Neural crest cell (in vitro differentiated cells): ENCODE measurements around the gene VPS13D. TPM values are rescaled to one million over a fixed set of nuclear protein-coding genes. Genes with fewer than 3 reads are reported as not detected.

Source experiments
- DNase-seq: peaks from one replicate; pipeline ENCODE4 v3.0.0; 2021; ENCODE audit warnings: low read depth, mixed read lengths, low spot score
- H3K27ac Mint-ChIP-seq: one replicate; pipeline ENCODE4 v1.8.0; 2021; ENCODE audit warnings: mild to moderate bottlenecking, mixed read lengths; ENCODE audit not compliant: unreplicated experiment
- H3K27me3 Mint-ChIP-seq: 2 replicates; pipeline ENCODE4 v1.8.0; 2021; ENCODE audit warnings: low read depth, mild to moderate bottlenecking, mixed read lengths
- H3K36me3 Mint-ChIP-seq: 2 replicates; pipeline ENCODE4 v1.8.0; 2021; ENCODE audit warnings: low read depth, mild to moderate bottlenecking, mixed read lengths
- H3K4me1 Mint-ChIP-seq: 2 replicates; pipeline ENCODE4 v1.8.0; 2021; ENCODE audit warnings: mixed read lengths
- H3K4me3 Mint-ChIP-seq: one replicate; pipeline ENCODE4 v1.8.0; 2021; ENCODE audit warnings: mild to moderate bottlenecking, mixed read lengths
- H3K9me3 Mint-ChIP-seq: 2 replicates; pipeline ENCODE4 v1.8.0; 2021; ENCODE audit warnings: mixed read lengths
- total RNA-seq: library from RNA; stranded (reverse); gene quantifications from 2 replicates; pipeline ENCODE4 v1.2.1, GENCODE V29; 2021
- TF ChIP-seq, protein P1 (sequence below): fragments of 200-600 bp; sonication (generic); conservative IDR thresholded peaks from 2 replicates; pipeline ENCODE4 v1.5.0; 2021; ENCODE audit warnings: antibody characterized with exemption, mild to moderate bottlenecking

Gene VPS13D
- total RNA-seq, 1 donor from 2014 or later = 24.5 TPM

- TF ChIP-seq, protein P1, sequence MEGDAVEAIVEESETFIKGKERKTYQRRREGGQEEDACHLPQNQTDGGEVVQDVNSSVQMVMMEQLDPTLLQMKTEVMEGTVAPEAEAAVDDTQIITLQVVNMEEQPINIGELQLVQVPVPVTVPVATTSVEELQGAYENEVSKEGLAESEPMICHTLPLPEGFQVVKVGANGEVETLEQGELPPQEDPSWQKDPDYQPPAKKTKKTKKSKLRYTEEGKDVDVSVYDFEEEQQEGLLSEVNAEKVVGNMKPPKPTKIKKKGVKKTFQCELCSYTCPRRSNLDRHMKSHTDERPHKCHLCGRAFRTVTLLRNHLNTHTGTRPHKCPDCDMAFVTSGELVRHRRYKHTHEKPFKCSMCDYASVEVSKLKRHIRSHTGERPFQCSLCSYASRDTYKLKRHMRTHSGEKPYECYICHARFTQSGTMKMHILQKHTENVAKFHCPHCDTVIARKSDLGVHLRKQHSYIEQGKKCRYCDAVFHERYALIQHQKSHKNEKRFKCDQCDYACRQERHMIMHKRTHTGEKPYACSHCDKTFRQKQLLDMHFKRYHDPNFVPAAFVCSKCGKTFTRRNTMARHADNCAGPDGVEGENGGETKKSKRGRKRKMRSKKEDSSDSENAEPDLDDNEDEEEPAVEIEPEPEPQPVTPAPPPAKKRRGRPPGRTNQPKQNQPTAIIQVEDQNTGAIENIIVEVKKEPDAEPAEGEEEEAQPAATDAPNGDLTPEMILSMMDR = no peak
- DNase-seq = no peak
- Mint-ChIP-seq H3K36me3 (no peaks in the 10 kb centered on the region), H3K27me3 (no peaks in the 10 kb centered on the region), H3K9me3 (no peaks in the 10 kb centered on the region), H3K4me3 (no peak overlapping the region), H3K4me1 (peaks cover 17% of the 10 kb centered on the region), H3K27ac (no peak overlapping the region)
Measured at GRCh38 chr1:12202190-12202497, 27.7 kb upstream of the VPS13D start.

GRCh38 chr1:12202577-12202976 lies 27.3 kb upstream of the VPS13D start:
- Mint-ChIP-seq H3K4me1 (peaks cover 17% of the 10 kb centered on the region), H3K27ac (no peak overlapping the region), H3K4me3 (no peak overlapping the region), H3K27me3 (no peaks in the 10 kb centered on the region), H3K36me3 (no peaks in the 10 kb centered on the region), H3K9me3 (no peaks in the 10 kb centered on the region)
- TF ChIP-seq, protein P1 = no peak
- no peak for DNase-seq

- Mint-ChIP-seq H3K4me1 (peaks cover 18% of the 10 kb centered on the region), H3K27ac (no peak overlapping the region), H3K36me3 (no peaks in the 10 kb centered on the region), H3K27me3 (no peaks in the 10 kb centered on the region), H3K9me3 (no peaks in the 10 kb centered on the region), H3K4me3 (no peak overlapping the region)
- DNase-seq = no peak
- TF ChIP-seq, protein P1 = no peak
Measured at GRCh38 chr1:12203216-12204007, 26.4 kb upstream of the VPS13D start.

DNA sequence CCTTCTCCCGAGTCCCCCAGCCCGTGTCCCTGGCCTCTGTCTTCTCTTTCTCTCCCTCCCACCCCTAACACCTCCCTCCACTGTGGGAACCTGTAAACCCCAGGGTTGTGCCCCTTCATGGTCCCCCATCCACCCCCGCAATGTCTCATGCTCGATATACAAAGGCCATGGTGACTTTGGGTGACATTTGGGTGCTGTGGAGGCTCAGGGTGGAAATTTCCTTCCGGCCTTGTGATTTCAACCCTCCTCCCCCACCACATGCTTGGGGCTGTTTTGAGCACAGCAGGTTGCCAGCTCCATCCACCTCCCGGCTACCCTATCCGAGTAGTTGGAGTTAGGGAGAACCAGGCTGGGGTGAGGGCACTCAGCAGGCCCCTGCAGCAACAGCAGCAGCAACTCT lies 25.7 kb upstream of the VPS13D start:
- no peaks in the 10 kb centered on the region for H3K27me3 Mint-ChIP-seq
- no peak for DNase-seq
- TF ChIP-seq, protein P1 = no peak
- no peak overlapping the region for H3K27ac Mint-ChIP-seq
- H3K4me1 Mint-ChIP-seq = peaks cover 21% of the 10 kb centered on the region
- H3K4me3 Mint-ChIP-seq = no peak overlapping the region
- no peaks in the 10 kb centered on the region for H3K36me3 Mint-ChIP-seq
- no peaks in the 10 kb centered on the region for H3K9me3 Mint-ChIP-seq

GRCh38 chr1:12204754-12205658 lies 24.8 kb upstream of the VPS13D start:
- H3K4me1 Mint-ChIP-seq = peaks cover 16% of the 10 kb centered on the region
- H3K27me3 Mint-ChIP-seq = no peaks in the 10 kb centered on the region
- no peak for DNase-seq
- H3K9me3 Mint-ChIP-seq = no peaks in the 10 kb centered on the region
- H3K27ac Mint-ChIP-seq = peak overlapping the region; percentile 62
- H3K4me3 Mint-ChIP-seq = no peak overlapping the region
- TF ChIP-seq, protein P1 = no peak
- no peaks in the 10 kb centered on the region for H3K36me3 Mint-ChIP-seq
